Measurements from ENCODE around the gene CRHBP.

Gene CRHBP

DNA sequence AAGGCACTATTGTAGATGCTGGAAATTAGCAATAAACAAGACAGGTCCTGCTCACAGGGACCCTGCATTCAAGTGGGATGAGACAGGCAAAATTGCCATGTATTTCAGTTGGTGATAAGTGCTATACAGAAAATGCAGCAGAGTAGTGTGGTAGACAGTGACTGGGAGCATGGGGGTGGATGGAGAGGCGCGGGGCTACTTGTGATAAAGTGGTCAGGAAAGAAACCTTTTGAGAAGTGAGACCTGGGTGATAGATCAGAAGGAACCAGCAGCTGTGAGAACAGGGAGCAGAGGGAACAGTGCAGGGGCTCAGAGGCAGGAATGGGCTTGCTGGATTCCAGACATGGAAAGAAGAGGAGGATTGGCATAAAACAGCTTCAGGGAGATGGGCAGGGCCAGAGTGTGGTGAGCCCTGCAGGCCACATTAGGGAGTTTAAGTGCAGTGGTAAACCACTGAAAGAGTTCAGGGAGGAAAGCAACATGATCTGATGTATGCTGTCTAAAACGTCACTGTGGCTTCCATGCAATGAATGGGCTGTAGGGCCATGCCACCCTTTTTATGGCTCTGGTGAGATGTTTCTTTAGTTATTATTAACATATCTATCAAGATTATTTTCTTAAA is 7.3 kb downstream of the CRHBP start:
- H3K27me3 ChIP-seq (replicated peaks; ENCODE audit: control insufficient read depth, insufficient read depth, low read length): no peaks in the 10 kb centered on the region
- no peak for DNase-seq (ENCODE audit: extremely low read depth, insufficient read length)
- H3K4me3 ChIP-seq (replicated peaks; ENCODE audit: low read depth, low read length): no peak overlapping the region
- no peaks in the 10 kb centered on the region for H3K36me3 ChIP-seq (ENCODE audit: control insufficient read depth, insufficient read depth, low read length)
- no peak for TF ChIP-seq CTCF (IDR thresholded peaks at IDR 0.05; ENCODE audit: insufficient read depth, low read length, poor library complexity, severe bottlenecking)

DNA sequence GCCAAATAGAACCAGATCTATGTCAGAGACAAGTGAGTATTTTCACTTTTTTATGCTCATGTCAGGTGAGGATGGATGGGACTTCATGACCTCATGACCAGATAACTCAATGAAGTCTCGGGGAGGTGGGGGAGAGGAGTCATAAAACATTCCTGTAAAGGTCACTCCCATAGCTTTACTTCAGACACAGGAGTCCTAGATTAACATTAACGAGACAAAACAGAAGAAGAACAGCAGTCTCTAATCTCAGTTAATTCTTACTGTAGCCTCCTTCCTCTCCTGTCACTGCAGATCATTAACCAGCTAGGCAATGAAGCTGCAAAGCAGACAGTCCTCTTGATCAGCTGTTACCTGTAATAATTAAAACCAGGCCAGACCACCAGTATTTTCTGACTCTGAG is 11.2 kb downstream of the CRHBP start:
- DNase-seq (ENCODE audit: extremely low read depth, insufficient read length): no peak
- Histone ChIP-seq H3K4me3 (replicated peaks; ENCODE audit: low read depth, low read length) (no peak overlapping the region), H3K36me3 (ENCODE audit: control insufficient read depth, insufficient read depth, low read length) (no peaks in the 10 kb centered on the region), H3K27me3 (replicated peaks; ENCODE audit: control insufficient read depth, insufficient read depth, low read length) (no peaks in the 10 kb centered on the region)
- TF ChIP-seq CTCF (IDR thresholded peaks at IDR 0.05; ENCODE audit: insufficient read depth, low read length, poor library complexity, severe bottlenecking): no peak

GRCh38 chr5:76971511-76971910 is 18.7 kb downstream of the CRHBP start:
- Histone ChIP-seq H3K4me3 (replicated peaks; ENCODE audit: low read depth, low read length) (no peak overlapping the region), H3K27me3 (replicated peaks; ENCODE audit: control insufficient read depth, insufficient read depth, low read length) (peaks cover 1% of the 10 kb centered on the region; the same call in 1 of the 2 replicates), H3K36me3 (ENCODE audit: control insufficient read depth, insufficient read depth, low read length) (no peaks in the 10 kb centered on the region)
- TF ChIP-seq CTCF (IDR thresholded peaks at IDR 0.05; ENCODE audit: insufficient read depth, low read length, poor library complexity, severe bottlenecking): no peak
- no peak for DNase-seq (ENCODE audit: extremely low read depth, insufficient read length)

GRCh38 chr5:76972689-76973088 is 19.8 kb downstream of the CRHBP start:
- no peaks in the 10 kb centered on the region for H3K36me3 ChIP-seq (ENCODE audit: control insufficient read depth, insufficient read depth, low read length)
- TF ChIP-seq CTCF (IDR thresholded peaks at IDR 0.05; ENCODE audit: insufficient read depth, low read length, poor library complexity, severe bottlenecking): no peak
- no peak for DNase-seq (ENCODE audit: extremely low read depth, insufficient read length)

DNA sequence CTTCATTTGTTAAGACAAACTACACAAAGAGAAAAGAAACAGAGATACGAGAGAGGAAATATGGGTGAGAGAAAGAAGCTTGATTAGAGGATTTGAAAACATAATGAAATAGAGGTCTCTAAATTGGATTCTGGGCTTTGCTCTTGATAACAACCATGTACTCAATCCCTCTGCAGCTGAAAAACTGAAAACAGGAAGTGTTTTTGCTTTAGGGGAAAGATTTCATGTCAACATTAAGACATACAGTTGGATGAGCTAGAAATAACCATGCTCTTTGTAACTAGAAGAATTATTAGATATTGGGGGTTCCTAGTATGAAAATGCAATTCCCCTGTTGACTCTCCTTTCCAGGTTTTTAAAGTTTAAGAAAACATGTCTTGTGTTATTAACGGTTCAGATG is 21.9 kb downstream of the CRHBP start:
- Histone ChIP-seq H3K36me3 (ENCODE audit: control insufficient read depth, insufficient read depth, low read length) (no peaks in the 10 kb centered on the region), H3K27me3 (replicated peaks; ENCODE audit: control insufficient read depth, insufficient read depth, low read length) (peaks cover 1% of the 10 kb centered on the region; the same call in 1 of the 2 replicates), H3K4me3 (replicated peaks; ENCODE audit: low read depth, low read length) (no peak overlapping the region)
- no peak for TF ChIP-seq CTCF (IDR thresholded peaks at IDR 0.05; ENCODE audit: insufficient read depth, low read length, poor library complexity, severe bottlenecking)
- DNase-seq (ENCODE audit: extremely low read depth, insufficient read length): no peak

More at GRCh38 chr5:76972689-76973088, 19.8 kb downstream of the CRHBP start:
- peaks cover 1% of the 10 kb centered on the region; the same call in 1 of the 2 replicates for H3K27me3 ChIP-seq (replicated peaks; ENCODE audit: control insufficient read depth, insufficient read depth, low read length)
- no peak overlapping the region for H3K4me3 ChIP-seq (replicated peaks; ENCODE audit: low read depth, low read length)

DNA sequence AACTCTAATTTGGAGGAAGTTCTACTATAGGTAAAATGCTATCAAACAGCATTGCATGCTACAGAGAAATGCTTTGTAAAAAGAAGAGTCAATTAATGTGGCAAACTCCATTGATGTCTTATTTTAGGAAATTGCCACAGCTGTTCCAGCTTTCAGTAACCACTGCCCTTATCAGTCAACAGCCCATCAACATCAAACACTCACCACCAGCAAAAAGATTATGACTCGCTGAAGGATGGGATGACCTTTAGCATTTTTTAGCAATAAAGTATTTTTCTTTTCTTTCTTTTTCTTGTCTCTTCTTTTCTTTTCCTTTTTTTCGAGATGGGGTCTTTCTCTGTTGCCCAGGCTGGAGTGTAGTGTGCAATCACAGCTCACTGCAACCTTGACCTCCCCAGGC is 26.0 kb downstream of the CRHBP start:
- no peak for DNase-seq (ENCODE audit: extremely low read depth, insufficient read length)
- H3K4me3 ChIP-seq (replicated peaks; ENCODE audit: low read depth, low read length): no peak overlapping the region
- no peaks in the 10 kb centered on the region for H3K36me3 ChIP-seq (ENCODE audit: control insufficient read depth, insufficient read depth, low read length)
- no peaks in the 10 kb centered on the region for H3K27me3 ChIP-seq (replicated peaks; ENCODE audit: control insufficient read depth, insufficient read depth, low read length)
- TF ChIP-seq CTCF (IDR thresholded peaks at IDR 0.05; ENCODE audit: insufficient read depth, low read length, poor library complexity, severe bottlenecking): no peak

Data from GM06990 (cell line).